ENCODE data around the gene AGMO. TPM values are rescaled to one million over a fixed set of nuclear protein-coding genes. Genes with fewer than 3 reads are reported as not detected.
"Not testable (repeated sequence)": the region's sequence is repeated elsewhere in the genome, so short reads cannot be mapped to it uniquely, and the experiment has no call there.

The AGMO gene
- polyA plus RNA-seq, 3 donors: 0.88 to 1.1 (median 0.92) TPM

DNA sequence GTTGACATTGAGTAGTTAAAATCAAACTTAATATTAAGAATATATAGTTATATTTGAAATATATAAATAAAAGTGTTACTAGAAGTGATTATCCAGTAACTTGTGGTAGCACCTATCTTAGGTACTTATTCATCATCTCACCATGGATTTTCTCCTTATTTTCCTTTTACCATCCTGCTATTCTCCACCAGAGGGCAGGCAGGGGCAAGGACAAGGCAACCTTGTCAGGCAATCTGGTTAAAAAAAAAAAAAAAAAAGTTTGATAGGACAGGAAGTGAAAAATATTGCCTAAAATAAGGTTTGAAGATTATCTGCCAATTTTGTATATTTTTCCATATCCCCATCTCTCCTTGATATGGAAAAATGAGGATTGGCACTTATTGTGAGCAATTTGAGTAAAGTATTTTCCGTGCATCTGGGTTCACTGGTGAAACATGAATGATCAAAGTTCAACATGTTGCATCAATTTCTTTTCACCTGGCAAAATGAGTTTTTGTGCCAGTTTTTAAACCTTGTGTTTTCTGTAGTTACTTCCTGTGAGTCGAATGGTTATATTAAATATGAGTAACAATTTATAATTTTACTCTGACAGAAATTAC is 256.7 kb downstream of the AGMO start:
- DNase-seq (ENCODE audit: extremely low read depth in 1 of 11, low read depth in 9 of 11, low spot score in 4 of 11): peak in 5 of 11 donors; percentile 2 to 24 (median 17)

DNA sequence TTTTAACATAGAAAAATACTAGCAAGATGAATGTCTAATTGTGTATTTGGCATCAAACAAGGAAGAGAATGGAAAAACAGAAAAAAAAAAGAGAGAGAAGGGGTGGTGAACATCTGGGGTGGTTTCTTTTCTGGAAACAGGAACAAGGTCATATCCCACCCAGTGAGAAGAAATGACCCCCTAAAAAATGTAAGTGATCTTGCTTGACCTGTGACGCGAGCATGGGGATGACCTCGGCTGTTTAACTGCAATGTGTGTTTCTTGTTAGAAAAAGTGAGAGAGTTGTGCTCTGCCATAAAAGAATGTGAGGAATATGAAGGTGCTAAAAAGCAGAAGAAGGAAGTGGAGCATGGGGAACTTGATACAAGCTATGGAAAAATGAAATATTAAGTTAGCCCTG is 258.5 kb downstream of the AGMO start:
- no peak for DNase-seq (ENCODE audit: extremely low read depth in 1 of 11, low read depth in 9 of 11, low spot score in 4 of 11)

DNA sequence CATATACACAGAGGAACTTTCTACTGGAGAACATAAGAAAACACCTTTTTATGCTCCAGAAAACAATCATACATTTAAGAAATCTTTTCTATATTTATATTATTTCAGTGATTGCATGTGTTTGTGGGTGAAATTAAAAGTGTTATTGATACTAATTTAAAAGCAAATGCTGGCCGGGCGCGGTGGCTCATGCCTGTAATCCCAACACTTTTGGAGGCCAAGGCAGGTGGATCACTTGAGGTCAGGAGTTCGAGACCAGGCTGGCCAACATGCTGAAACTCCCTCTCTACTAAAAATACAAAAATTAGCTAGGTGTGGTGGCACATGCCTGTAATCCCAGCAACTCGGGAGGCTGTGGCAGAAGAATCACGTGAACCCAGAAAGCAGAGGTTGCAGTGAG is 260.8 kb downstream of the AGMO start:
- not testable (repeated sequence) for DNase-seq (ENCODE audit: extremely low read depth in 1 of 11, low read depth in 9 of 11, low spot score in 4 of 11)

DNA sequence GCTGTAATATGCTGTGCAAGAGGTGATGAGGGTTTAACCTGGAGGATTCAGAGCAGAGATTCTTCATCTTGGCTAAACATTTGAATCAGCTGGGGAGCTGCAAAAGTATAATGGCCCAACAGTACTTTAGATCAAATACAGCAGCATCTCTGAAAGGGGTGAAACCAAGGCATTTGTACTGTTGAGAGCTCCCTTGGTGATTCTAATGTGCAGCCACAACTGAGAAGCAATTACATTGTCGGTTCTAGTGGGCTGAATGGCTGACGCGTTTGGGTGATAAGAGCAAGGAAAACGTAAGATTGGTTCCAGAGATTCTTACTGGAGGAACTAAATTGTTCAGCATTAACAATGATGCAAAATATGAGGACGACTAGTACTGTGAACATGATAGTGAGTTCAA is 269.7 kb downstream of the AGMO start:
- DNase-seq (ENCODE audit: extremely low read depth in 1 of 11, low read depth in 9 of 11, low spot score in 4 of 11): no peak

DNA sequence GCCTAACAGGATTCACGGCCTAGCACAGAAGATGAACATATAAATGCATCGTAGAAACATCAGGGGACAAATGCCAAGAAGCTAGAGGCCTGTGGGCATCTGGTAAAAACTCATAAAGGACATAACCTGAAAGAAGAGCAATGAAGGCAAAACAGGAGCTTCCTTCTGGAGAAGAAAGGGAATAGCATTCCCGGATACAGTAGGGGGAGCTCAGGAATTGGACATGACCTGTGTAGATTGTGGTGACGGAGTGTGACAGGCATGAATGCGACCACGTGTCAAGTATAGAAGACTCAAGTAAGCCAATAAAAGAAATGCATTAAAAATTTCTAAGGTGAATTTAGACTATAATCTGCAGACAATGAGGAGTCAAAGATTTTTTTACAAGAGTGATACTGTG is 270.1 kb downstream of the AGMO start:
- no peak for DNase-seq (ENCODE audit: extremely low read depth in 1 of 11, low read depth in 9 of 11, low spot score in 4 of 11)

DNA sequence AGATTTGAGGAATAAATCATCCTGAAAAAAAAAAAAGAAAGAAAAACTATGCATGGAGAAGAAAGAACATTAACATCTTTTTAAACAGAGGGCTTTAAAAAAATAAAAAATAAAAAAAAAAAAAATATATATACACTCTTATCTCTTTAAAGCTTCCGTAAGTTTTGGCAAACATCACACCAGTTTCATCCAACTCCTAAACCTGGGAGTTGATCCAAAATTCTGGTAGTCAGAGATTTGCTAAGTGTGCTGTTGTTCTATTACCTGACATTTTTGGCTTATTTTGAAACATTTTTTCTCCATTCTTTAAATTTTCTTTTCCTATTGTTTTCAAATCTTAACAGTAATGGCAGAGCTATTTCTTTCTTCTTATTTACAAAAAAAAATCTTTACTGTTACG is 273.1 kb downstream of the AGMO start:
- no peak for DNase-seq (ENCODE audit: extremely low read depth in 1 of 11, low read depth in 9 of 11, low spot score in 4 of 11)

DNA sequence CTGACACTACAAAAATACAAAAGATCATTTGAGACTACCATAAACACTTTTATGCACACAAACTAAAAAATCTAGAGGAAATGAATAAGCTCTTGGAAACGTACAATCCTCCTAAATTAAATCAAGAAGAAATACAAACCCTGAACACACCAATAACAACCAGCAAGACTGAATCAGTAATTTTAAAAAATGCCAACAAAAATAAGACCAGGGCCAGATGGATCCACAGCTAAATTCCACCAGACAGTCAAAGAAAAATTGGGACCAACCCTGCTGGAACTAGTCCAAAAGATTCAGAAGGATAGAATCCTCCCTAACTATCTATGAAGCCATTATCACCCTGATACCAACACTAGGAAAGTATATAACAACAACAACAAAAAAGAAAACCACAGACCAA is 277.4 kb downstream of the AGMO start:
- no peak for DNase-seq (ENCODE audit: extremely low read depth in 1 of 11, low read depth in 9 of 11, low spot score in 4 of 11)

DNA sequence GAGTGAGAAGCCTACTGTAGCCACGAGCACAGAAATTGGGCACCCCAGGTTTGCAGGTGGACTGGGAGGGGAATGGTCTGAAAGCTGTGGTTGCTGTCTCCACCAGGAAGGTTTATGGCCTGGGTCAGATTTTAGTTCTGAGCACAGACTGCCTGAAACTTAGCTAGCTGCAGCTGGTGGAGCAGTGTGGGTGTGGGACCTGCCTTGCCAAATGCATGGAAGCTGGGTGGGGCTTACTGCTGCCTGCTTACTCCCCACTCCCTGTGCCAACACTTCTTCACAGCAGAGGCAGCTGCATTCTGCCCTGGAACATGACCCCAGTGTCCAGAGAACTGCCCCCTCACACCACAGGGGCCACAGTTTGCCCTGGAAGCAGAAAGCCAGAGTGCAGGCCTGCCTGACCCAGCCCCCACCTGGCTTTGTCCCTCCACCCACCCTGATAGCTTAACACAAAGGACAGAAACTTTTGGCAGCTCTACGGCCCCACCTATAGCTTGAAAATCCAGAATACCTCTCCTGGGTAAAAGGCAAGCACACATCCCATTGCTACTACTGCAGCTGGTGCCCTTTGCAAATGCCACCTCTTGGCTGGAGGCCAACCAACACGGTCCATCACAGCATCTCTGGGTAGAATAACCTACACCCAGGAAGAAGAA is 281.6 kb downstream of the AGMO start:
- DNase-seq (ENCODE audit: extremely low read depth in 1 of 11, low read depth in 9 of 11, low spot score in 4 of 11): no peak

DNA sequence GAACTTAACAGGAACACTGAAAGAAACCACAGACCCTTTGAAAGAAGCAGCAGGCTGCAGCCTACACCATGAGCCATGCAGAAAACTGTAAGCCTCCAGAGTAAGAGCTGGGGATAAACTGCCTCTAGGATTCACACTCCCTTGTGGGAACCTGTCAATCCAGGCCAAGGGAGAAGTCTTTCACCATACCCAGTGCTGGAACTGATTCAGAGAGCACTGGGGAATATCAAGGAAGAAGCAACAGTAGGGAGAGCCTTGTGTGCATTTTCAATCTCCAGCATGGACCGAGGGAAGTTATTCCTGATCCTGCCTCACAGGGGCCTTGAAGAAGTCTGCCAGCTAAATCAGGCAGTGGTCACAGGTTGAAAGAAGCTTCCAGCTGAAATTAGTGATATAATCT is 282.2 kb downstream of the AGMO start:
- no peak for DNase-seq (ENCODE audit: extremely low read depth in 1 of 11, low read depth in 9 of 11, low spot score in 4 of 11)

DNA sequence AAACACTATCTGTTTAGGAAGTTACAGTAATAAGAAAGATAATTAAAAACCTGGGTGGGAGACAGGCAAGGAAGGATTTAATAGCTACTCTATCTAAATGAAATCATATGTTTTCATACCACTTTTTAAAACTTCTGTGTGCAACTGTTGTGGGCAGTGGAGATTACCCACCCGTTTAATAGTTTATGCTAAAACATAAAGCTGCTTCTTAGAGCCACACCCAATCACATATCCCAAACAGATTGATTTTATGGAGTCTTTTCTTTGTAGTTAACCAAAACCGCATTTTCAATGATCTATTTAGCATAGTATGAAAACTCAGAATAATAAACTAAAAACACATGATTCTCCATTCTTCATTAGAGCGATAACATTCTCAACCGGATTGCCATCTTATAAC is 304.1 kb downstream of the AGMO start:
- no peak for DNase-seq (ENCODE audit: extremely low read depth in 1 of 11, low read depth in 9 of 11, low spot score in 4 of 11)

DNA sequence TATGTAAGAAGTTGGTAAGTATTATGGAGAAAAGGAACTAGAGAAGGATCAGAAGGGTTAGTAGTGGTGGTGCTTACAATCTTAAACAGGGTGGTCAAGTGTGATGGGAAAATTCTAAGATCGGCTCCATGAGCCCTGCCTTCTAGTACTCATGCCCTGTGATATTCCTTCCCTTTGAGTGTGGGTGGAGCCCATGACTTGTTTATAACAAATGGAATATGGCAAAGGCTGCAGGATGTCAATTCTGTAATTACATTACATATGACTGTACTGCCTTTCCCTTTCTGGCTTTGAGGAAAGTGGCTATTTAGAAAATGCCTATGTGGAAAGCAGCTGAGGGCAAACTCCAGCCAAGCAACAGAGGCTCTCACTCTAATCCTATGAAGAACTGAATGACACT is 309.6 kb downstream of the AGMO start:
- no peak for DNase-seq (ENCODE audit: extremely low read depth in 1 of 11, low read depth in 9 of 11, low spot score in 4 of 11)

DNA sequence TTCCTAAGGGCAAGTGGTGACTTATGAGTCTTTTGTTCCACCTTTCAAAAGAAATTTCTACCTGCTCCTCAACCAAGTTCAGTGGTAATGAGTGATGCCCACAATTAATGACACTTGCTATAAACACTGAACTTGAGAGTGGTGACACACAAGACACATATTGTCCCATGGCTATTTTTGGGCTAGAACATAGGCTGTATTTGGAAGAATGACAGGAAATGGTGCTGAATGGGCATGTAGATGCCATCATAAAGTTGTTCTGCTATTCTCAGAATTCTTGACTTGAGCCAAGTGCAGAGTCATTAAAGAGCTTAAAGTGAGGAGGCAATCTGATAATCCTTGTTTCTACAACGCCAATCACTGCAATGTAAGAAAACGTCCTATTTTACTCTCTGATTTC is 313.3 kb downstream of the AGMO start:
- DNase-seq (ENCODE audit: extremely low read depth in 1 of 11, low read depth in 9 of 11, low spot score in 4 of 11): no peak

DNA sequence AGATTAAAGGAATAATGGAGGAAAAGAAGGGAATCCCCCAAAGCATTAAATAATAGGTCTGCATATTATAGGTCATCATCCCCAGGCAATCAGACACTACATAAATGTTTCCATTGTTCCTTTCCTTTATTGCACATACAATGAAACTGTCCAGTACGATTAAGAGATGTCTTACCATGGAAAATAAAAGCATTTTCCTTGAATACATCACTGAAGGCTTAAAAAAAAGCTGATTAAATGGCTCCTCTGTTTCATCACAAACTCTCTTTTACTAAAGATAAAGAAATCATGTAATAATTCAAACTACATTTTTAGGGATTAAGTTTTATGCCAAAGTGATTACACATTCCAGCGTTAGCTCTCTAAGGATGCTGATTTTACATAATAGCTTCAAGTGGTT is 316.0 kb downstream of the AGMO start:
- no peak for DNase-seq (ENCODE audit: extremely low read depth in 1 of 11, low read depth in 9 of 11, low spot score in 4 of 11)

DNA sequence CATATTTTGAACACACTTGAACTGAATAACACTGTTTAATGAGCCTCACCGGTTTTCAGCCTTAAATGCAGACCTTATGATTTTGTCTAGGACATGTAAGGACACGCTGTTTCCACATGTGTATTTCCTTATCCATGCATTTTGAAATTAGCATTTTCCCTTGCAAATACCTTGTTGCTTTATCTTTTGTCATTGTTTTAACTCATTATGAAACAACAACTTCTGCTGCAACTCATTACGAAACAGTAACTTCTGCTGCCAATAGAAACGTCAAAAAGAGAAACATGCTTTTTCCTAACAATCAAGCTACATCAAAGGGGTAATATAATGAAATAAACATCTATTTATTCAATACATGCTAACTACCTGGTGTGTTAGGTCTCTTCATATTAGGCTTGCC is 322.0 kb downstream of the AGMO start:
- no peak for DNase-seq (ENCODE audit: extremely low read depth in 1 of 11, low read depth in 9 of 11, low spot score in 4 of 11)

DNA sequence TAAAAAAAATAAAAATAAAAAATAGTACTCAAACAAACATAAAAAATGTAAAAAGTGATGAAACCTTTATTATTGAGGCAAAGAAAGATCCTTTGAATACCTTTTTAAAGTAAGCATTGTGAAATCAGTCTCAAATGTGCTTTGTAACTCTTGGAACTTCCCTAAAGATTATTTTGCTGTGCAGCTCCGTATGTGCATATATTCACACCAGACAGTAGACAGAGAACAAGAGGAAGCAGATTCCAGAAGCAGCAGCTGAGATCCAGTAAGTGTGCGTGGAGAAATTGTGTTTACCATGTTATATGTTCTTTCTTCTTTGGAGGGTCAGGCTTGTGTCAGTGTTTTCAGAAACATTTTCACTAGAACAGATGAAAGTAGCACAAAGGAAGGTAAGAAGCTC is 324.9 kb downstream of the AGMO start:
- peak in 1 of 11 donors; percentile 8 for DNase-seq (ENCODE audit: extremely low read depth in 1 of 11, low read depth in 9 of 11, low spot score in 4 of 11)

DNA sequence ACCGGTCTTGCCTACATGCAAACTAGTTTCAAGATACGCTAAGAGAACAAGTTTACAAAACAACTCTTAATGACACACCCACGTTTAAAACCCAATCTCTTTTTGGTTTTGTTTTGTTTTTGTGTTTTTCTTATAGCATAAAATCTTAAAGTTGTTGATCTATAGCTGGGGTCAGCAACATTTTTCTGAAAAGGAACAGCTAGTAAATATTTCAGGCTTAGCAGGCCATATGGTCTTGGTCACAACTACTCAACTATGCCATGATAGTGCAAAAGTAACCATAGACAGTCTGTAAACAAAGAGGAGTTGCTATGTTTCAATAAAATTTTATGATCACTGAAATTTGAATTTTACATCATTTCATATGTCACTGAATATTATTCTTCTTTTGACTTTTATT is 327.4 kb downstream of the AGMO start:
- peak in 10 of 11 donors; percentile 13 to 64 (median 36) for DNase-seq (ENCODE audit: extremely low read depth in 1 of 11, low read depth in 9 of 11, low spot score in 4 of 11)

DNA sequence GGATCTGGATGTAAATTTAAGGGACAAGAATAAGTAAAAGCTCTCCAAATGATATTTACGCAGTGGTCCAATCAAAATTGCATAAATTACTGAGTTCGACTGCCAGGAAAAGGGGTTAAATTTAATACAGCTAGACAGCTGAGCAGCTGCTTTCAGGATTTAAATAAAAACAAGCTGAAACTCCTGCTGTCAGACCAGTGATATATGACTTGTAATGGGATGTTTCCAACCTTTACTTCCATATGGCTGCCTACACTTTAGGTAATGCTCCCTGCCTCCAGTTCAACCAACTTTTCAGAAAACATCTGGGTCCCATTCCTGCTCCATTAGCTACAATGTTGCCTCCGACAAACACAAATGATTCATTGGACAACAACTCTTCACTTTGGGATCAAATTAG is 333.0 kb downstream of the AGMO start:
- peak in 2 of 11 donors; percentile 7 to 14 for DNase-seq (ENCODE audit: extremely low read depth in 1 of 11, low read depth in 9 of 11, low spot score in 4 of 11)

DNA sequence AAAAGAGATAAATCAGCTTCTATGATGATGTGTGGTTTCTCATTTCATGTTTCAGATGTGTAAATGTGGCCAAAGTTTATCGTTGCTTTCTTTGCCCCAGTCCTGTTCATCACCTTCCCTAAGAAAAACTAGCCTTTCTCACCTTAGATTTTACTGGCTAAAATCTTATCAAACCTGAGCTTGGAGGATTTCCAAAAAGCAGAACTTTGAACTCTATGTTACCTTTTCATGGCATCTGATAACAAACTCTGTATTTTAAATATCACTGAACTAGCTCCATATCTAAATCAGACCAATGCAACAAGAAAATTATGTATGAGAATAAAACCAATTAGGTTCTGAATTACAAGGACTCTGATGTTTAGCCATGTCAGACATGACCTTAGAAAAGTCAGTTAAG is 335.8 kb downstream of the AGMO start:
- DNase-seq (ENCODE audit: extremely low read depth in 1 of 11, low read depth in 9 of 11, low spot score in 4 of 11): no peak

DNA sequence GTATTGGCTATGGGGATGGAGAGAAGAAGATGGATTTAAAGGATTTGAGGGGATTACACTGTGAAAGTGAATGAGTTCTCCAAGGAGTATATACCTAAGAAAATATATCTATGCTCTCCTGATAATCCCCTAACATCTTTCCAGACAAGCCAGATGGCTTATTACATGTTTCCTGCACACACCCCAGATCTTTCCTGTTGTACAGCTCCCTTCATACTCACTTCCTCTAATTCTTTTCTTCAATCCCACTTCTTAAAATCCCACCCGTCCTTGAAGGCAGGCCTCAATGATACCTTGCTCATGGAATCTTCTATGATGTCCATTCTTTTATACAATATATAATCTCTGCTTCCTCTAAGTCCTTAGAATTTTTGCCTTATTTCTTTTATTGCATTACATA is 342.1 kb downstream of the AGMO start:
- no peak for DNase-seq (ENCODE audit: extremely low read depth in 1 of 11, low read depth in 9 of 11, low spot score in 4 of 11)

DNA sequence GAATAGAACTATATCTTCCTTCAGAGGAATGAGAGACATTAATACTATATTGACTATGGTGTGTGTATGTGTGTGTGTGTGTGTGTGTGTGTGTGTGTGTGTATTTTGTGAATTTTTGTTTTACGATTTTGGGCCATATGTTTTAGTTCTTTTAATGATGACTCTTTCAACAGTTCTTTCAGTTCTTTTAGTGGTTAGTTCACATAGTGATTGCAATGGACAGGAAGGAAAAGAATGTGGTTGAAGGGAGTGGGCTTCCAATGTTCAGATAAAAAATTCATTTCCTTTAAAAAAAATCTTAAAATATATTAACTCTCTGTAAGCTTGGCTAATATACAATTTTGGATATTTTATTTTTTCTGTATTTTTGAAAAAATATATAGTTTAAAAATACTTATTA is 343.6 kb downstream of the AGMO start:
- DNase-seq (ENCODE audit: extremely low read depth in 1 of 11, low read depth in 9 of 11, low spot score in 4 of 11): no peak

DNA sequence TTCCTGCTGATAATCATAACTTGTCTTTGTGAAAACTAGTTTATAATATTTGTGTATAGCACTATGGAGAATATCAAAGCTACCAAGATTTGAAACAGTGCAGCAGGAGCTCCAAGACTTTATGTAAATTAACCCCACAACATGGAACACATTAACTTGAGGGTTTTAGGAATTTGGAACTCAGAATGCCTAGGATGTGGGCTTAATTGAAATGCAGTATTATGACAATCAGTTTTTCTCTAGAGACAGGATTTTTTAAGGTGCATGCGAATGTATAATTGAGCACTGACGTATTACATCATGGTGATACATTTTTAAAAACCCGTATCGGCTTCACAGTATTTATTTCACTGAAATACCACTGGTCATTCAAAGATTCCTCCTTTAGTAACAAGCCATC is 346.2 kb downstream of the AGMO start:
- DNase-seq (ENCODE audit: extremely low read depth in 1 of 11, low read depth in 9 of 11, low spot score in 4 of 11): no peak

Measured in renal cortex interstitium (tissue), 11 donors.